Urinary bladder (tissue), 4 donors: ENCODE data around the gene XRCC4. TPM values are rescaled to one million over a fixed set of nuclear protein-coding genes. Genes with fewer than 3 reads are reported as not detected.

Source experiments
- DNase-seq: peaks from one replicate; pipeline ENCODE4 v3.0.0-alpha.2; 2015; ENCODE audit errors: extremely low spot score
- H3K27ac ChIP-seq: one replicate; pipeline ENCODE4 v1.5.1; 2013; ENCODE audit warnings: low read depth, mild to moderate bottlenecking, moderate library complexity
- H3K36me3 ChIP-seq: one replicate; pipeline ENCODE4 v1.6.1; 2013; ENCODE audit warnings: mild to moderate bottlenecking, moderate library complexity; ENCODE audit not compliant: insufficient read depth
- H3K4me1 ChIP-seq: one replicate; pipeline ENCODE4 v1.6.1; 2013; ENCODE audit warnings: mild to moderate bottlenecking, moderate library complexity; ENCODE audit not compliant: insufficient read depth
- H3K4me3 ChIP-seq: one replicate; pipeline ENCODE4 v1.5.1; 2013; ENCODE audit warnings: low read depth, low read length
- WGBS: extraction: QIAGEN DNeasy Blood & Tissue Kit; methylation state at CpG from one replicate; pipeline ENCODE4 v1.1.7; 2013; 5-methylcytosine and 5-hydroxymethylcytosine counted together
- polyA plus RNA-seq: library from polyadenylated mRNA; stranded (reverse); fragments of 200-250 nt; gene quantifications from one replicate; pipeline ENCODE4 v1.2.3, GENCODE V29; 2013
- total RNA-seq: library from RNA; depleted of rRNA; stranded (reverse); fragments of >200 nt; gene quantifications from one replicate; pipeline ENCODE4 v1.2.3, GENCODE V29; 2014
- donor health status: healthy with polysubstance abuse.
- donor health status: healthy.

Gene XRCC4
- total and polyA plus RNA-seq, 2 donors = 8.0 to 12.1 TPM

DNA sequence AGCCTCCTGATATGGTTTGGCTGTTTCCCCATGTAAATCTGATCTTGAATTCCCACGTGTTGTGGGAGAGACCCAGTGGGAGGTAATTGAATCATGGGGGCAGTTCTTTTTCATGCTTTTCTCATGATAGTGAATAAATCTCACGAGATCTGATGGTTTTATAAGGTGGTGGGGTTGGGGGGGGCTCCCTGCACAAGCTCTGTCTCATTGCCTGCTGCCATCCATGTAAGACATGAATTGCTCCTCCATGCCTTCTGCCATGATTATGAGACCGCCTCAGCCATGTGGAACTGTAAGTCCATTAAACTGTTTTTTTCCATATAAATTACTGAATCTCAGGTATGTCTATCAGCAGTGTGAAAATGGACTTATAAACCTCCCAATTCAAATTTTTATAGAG, 12.8 kb downstream of the XRCC4 start:
- 92% methylated on average over 3 of the region's 3 CpGs for WGBS
- Histone ChIP-seq H3K4me1 (no peaks in the 10 kb centered on the region), H3K27ac (no peak overlapping the region), H3K36me3 (no peaks in the 10 kb centered on the region), H3K4me3 (no peak overlapping the region)
- DNase-seq = no peak

DNA sequence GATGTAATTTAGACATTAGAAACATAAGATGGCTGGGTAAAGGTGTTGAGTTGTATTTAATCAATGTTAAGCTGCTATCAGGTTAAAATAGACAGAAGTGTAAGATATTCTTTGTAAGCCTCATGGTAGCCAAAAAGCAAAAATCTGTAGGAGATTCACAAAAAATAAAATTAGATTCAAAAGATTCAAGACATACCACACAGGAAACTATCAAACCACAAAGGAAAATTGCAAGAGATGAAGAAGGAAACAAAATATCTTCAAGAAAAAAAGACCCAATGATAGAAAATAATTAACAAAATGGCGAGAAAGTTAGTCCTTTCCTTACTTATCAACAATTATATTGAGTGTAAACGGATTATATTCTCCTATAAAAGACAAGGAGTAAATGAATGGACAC, 15.3 kb downstream of the XRCC4 start:
- WGBS = 94% methylated on average over 2 of the region's 2 CpGs
- Histone ChIP-seq H3K27ac (no peak overlapping the region), H3K36me3 (no peaks in the 10 kb centered on the region), H3K4me3 (no peak overlapping the region), H3K4me1 (no peaks in the 10 kb centered on the region)
- no peak for DNase-seq

DNA sequence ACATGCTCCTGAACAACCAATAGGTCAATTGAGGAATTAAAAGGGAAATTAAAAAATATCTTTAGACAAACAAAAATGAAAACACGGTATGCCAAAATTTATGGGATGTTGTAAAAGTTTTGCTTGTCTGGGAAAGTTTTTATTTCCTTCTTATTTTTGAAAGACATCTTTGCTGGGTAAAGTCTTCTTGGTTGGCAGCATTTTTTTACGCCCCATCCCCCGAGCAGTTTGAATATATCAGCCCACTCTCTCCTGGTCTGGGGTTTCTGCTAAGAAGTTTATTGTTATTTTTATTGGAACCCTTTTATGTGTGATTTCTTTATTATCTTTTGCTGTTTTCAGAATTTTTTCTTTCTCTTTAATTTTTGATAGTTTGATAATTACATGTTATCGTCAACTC, 16.3 kb downstream of the XRCC4 start:
- DNase-seq = no peak
- Histone ChIP-seq H3K4me3 (no peak overlapping the region), H3K27ac (no peak overlapping the region), H3K4me1 (no peaks in the 10 kb centered on the region), H3K36me3 (no peaks in the 10 kb centered on the region)
- 98% methylated on average over 4 of the region's 4 CpGs for WGBS

DNA sequence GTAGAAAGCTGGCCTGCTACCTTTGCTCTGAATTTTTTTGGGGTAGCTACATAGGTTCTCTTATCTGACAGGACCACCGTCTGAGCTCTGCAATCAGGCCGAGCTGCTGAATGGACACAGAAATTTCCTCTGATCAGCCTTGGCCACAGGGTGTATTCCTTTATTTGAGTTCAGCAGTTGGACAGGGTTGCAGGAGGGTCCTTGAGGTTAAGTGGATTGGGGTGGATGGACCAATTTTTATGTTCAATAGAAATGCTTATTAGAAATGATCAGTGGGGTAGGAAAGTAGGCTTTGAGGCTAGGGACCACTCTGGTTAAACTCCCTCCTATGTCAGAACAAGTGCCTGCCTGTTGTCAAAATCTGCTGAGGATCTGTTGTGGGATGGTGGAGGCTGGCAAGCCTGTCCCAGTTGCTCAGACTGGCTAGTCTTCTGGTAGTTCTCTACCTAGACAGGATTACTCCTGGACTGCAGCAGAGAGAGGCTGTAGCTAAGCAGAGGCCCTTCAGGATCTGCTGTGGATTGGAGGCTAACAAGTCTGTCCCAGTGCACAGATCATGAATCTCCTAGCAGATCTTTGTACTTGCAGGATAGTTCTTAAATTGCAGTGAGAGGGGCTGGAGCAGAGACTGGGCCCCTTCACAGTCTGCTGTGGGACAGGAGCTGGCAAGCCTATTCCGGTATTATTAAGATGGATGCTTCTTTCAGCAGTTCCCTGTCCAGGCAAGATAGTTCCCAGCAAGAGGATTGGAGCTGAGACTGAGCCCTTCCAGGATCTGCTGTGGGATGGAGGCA, 18.0 kb downstream of the XRCC4 start:
- H3K4me1 ChIP-seq = no peaks in the 10 kb centered on the region
- no peak overlapping the region for H3K4me3 ChIP-seq
- H3K27ac ChIP-seq = no peak overlapping the region
- DNase-seq = no peak
- WGBS = 93% methylated on average over 3 of the region's 3 CpGs
- H3K36me3 ChIP-seq = no peaks in the 10 kb centered on the region

DNA sequence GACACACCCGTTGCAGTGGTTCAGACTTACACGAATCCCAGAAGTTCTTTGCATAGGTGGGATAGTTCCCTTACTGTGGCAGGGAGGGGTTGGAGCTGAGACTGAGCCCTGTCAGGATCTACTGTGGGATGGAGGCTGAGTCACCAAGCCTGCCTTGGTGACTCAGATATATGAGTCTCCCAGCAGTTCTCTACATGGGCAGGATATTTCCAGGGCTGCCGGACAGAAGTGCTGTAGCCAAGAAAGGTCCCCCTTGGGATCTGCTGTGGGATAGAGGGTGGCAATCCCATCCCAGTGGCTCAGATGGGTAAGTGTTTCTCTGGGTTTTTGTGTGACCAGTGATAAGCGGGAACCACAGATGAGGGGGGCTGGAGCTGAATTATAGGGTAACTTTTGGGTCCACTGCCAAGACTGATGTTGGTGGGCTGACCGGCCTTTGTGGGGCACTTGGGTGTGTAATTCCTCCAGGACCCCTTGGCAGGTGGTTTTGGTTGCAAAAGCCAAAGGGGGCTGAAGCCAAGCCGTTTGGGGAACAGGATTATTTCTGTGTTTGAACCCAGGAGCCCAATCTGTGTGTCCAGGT, 18.7 kb downstream of the XRCC4 start:
- no peak overlapping the region for H3K27ac ChIP-seq
- no peaks in the 10 kb centered on the region for H3K4me1 ChIP-seq
- 76% methylated on average over 6 of the region's 6 CpGs for WGBS
- H3K36me3 ChIP-seq = no peaks in the 10 kb centered on the region
- H3K4me3 ChIP-seq = no peak overlapping the region
- no peak for DNase-seq

DNA sequence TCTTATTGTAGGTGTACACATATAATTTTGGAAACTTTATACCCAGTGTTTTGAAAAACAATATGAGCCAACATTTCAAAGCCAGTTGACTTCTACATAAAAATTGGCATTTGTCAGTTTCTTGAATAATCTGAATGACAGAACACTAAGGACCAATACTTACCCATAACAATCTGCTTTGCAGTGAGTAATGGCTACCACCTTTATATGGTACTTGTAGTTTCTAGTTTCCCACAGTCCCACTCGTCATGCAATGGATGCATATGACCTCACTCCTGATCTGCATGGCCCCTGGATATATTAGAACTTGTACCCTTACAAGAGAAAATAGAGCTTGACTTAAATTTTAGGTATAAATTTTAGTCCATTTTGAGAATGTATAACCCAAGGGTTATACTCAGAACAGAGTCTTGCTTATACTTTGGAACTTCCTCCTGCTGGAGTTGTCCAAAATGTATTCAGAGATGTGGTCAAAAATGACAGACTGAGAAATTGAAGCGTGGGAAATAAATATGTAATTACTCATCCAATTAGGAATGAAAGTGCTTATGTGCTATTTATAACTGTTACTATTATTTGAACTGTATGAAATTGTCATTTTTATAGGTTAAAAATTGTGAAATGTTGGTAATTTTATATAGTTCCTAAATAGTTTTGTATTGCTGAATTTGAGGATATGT, 19.5 kb downstream of the XRCC4 start:
- DNase-seq = no peak
- no peak overlapping the region for H3K27ac ChIP-seq
- H3K4me3 ChIP-seq = no peak overlapping the region
- 92% methylated on average over 2 of the region's 2 CpGs for WGBS
- H3K36me3 ChIP-seq = no peaks in the 10 kb centered on the region
- H3K4me1 ChIP-seq = no peaks in the 10 kb centered on the region

DNA sequence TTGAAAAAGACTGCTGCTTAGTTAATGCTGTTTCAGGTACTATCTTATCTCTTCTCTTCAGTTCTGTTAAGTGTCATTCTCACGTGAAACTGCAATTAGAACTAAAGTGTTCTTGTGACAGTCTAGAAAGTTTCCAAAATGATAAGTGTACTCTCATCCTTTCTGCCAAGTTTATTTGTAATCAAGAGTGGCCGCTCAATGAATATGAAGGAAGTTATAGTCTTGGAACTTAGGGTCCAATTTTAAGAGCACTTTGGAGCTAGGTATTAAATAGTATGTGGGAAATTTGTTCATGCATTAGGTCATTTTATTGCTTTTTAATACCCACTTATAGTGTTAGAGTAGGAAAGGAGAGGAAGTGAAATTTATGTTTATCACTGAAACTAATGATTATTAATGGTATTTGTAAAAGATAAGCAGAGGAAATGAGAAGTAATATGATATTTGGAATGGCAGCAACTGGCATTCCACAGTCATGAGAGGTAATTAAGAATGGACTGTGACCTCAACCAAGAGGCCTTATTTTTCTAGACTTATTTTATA, 20.4 kb downstream of the XRCC4 start:
- Histone ChIP-seq H3K27ac (no peak overlapping the region), H3K4me3 (no peak overlapping the region), H3K4me1 (no peaks in the 10 kb centered on the region), H3K36me3 (no peaks in the 10 kb centered on the region)
- DNase-seq = no peak
- 80% methylated on average over 2 of the region's 2 CpGs for WGBS

DNA sequence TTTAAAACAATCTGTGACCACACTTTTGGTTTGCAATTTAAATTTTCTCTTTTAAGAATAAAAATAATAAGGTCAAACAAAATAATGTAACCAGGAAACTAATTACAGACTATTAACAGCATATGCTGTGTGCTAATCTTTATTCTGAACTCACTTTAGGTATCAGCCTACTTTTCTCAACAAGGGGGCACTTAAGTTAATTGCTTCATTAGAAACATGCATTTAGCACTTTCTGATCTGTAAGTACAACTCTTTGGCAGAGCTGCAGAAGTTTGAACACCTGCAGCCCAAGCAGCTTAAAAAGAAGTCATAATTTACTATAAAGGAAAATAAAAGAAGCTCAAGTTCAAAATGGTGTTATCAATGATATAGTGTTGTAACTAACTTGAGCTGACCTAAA, 21.7 kb downstream of the XRCC4 start:
- Histone ChIP-seq H3K4me1 (no peaks in the 10 kb centered on the region), H3K27ac (no peak overlapping the region), H3K4me3 (no peak overlapping the region), H3K36me3 (no peaks in the 10 kb centered on the region)
- no peak for DNase-seq

DNA sequence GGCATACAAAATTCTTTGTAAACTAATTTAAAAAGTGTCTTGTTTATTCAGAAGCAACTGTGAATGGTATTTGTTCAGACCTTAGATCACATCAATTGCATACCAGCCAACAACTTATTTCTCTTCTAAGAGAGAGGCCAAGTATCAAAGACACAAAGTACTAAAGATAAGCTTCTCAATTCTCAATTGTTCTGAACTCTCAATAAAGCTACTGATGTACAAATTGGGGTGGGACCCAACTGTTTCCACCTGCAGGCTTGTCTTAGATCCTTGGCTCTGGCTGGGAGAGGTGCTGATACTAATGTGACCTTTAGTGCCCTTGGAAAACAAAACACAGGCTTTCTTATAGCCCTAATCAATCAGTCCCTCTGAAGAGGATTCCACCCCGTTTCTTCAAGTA, 22.1 kb downstream of the XRCC4 start:
- 72% methylated on average over 1 of the region's 1 CpG for WGBS
- DNase-seq = no peak
- H3K36me3 ChIP-seq = no peaks in the 10 kb centered on the region
- no peak overlapping the region for H3K27ac ChIP-seq
- no peaks in the 10 kb centered on the region for H3K4me1 ChIP-seq
- no peak overlapping the region for H3K4me3 ChIP-seq

DNA sequence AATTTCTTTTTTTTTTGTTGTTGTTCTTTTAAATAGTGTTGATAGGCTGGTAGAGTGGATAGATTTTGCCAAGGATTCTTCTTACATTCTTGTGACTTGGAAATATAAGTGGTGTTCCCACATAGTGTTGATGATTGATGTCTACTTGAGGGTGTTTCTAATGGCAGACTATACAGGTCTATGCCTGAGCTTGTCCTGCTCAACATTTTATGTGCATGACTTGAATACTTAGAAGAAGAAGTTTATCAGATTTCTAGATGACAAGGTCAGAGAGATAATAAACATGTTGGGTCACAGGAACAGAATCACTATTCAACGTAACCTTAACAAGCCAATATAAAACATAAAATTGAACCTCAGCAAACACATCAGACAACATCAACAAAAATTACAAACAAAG, 24.2 kb downstream of the XRCC4 start:
- 89% methylated on average over 1 of the region's 1 CpG for WGBS
- no peak for DNase-seq
- H3K27ac ChIP-seq = no peak overlapping the region
- no peaks in the 10 kb centered on the region for H3K4me1 ChIP-seq
- no peaks in the 10 kb centered on the region for H3K36me3 ChIP-seq
- no peak overlapping the region for H3K4me3 ChIP-seq

DNA sequence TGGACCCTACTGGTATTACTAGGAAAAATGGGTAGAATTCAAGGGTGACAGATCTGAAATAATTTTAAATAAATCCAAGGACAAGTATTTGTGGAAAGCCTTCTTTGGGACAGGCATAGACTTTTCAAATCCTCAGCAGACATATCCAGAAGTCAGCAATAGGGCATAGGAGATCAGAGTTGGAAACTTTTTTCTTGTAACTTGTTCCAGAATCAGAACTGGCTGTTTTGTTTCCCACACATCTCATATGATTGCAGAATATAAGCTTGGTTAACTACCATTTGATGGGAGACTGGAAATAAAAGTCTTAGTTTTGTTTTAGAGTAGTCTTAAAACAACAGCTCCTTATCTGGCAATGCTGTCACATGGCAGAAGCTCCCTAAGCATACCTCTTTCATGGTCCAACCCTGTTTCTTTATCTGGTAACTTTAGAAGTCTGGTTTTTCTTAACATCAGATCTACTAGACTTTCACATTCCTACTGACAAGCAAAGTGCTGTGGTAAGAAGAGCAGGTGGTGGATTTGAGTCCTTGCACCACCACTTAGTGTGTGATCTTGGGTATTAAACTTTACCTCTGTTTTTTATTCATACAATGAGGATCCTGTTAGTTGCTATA, 25.1 kb downstream of the XRCC4 start:
- H3K27ac ChIP-seq = no peak overlapping the region
- no peaks in the 10 kb centered on the region for H3K4me1 ChIP-seq
- H3K4me3 ChIP-seq = no peak overlapping the region

DNA sequence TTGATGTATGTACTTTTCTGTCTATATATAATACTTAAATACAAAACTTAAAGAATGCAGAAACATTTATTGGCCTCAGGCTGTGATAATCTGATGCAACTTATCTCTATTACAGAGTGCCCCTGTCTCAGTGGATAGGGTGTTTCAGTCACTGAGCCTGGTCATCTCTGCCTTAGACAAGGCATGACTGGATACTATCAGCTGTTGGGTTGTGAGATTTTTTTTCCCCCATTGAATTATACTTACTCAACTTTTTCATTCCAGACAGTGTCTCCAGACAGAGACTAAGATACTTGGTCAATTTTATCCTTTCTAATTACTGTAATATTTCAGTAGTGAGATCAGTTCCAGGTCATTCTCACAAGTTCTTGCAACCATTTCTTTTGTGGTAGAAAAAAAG, 26.7 kb downstream of the XRCC4 start:
- Histone ChIP-seq H3K4me3 (no peak overlapping the region), H3K27ac (no peak overlapping the region), H3K36me3 (no peaks in the 10 kb centered on the region), H3K4me1 (no peaks in the 10 kb centered on the region)
- no peak for DNase-seq

More for the DNA sequence above, 25.1 kb downstream of the XRCC4 start:
- DNase-seq = no peak
- no peaks in the 10 kb centered on the region for H3K36me3 ChIP-seq

DNA sequence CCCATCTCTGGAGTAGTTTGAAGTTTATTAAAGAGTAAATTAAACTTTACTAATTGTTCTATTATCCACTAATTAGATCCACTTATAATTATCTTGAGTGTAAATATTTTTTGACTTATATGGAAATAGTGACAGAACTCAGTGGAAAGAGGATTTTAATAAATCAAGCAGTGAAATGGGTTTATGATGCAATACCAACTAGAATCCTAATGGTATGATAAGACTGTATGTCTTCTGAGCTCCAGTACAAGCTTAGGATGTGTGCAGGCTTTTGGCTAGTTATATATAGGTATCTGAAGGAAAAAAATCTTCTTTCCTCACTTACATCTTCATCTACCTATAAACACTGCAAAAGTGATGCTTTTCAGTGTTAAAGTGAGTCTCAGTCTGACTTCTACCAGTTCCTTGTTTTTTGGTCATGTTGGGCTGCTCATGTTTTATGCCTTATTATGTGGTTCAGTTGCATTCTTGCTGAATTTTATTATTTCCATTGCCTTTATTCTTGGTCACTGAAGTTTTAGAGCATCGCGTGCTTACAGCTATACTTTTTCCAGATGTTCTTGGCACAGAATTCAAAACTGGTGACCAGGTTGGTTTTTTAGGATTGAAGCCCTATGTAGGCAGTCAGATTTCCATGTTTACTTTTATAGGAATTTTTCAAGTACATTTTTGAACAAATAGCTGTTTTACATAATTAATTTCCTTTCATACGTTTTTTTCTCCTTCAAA, 30.5 kb downstream of the XRCC4 start:
- no peaks in the 10 kb centered on the region for H3K4me1 ChIP-seq
- H3K36me3 ChIP-seq = no peaks in the 10 kb centered on the region
- H3K4me3 ChIP-seq = no peak overlapping the region
- WGBS = 92% methylated on average over 3 of the region's 3 CpGs
- H3K27ac ChIP-seq = no peak overlapping the region
- no peak for DNase-seq
